ENCODE results near the gene NEU3. TPM values are rescaled to one million over a fixed set of nuclear protein-coding genes. Genes with fewer than 3 reads are reported as not detected.
A peak's percentile ranks its signal among the peaks of the same experiment; 100 is the strongest.

Gene NEU3
- total RNA-seq, 1 experiment from 2014 or later, result 9.9 TPM

DNA sequence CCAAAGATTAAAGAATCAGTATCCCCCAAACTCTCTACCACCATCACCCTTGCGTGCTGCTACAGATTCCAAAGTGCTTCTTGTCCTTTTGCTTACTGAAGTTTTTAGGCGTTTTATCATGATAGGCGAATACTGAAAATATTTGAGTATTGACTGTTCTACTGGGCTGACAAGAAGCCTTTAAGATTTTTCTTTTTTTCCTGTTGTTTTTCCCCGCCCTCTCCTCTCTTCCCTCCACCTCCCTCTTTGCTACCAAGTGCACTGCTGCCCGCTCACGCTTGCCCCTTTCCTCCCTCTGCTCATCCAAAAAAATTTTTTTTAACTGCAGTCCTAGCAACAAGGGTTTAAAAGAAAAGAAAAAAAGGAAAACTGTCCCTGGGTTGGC lies 39.0 kb upstream of the NEU3 start:
- no peaks in the 10 kb centered on the region for H3K9me2 ChIP-seq (ENCODE audit: insufficient read depth)
- peak overlapping the region; percentile 58 for H3K27ac ChIP-seq
- ChIA-PET POLR2A (ENCODE audit: unreplicated experiment) (no interaction called here), CTCF (no interaction called here)
- peaks cover 18% of the 10 kb centered on the region for H3K4me1 ChIP-seq (replicated peaks; ENCODE audit: insufficient read depth)
- H3K27me3 ChIP-seq (ENCODE audit: insufficient read depth, low read depth), result no peaks in the 10 kb centered on the region
- BruUV-seq (replicated peaks), result TSS peak; percentile 38
- DNase-seq, result no peak
- H3K36me3 ChIP-seq (ENCODE audit: low read depth), result peaks cover 17% of the 10 kb centered on the region; the same call in 1 of the 2 replicates
- no peaks in the 10 kb centered on the region; the same call in 1 of the 2 replicates for H3F3A ChIP-seq (ENCODE audit: insufficient read depth, low read depth)
- H4K20me1 ChIP-seq (ENCODE audit: insufficient read depth), result peaks cover 11% of the 10 kb centered on the region
- no peak for TF ChIP-seq EZH2 (IDR thresholded peaks at IDR 0.05; ENCODE audit: low read depth)
- TF ChIP-seq, protein P1, sequence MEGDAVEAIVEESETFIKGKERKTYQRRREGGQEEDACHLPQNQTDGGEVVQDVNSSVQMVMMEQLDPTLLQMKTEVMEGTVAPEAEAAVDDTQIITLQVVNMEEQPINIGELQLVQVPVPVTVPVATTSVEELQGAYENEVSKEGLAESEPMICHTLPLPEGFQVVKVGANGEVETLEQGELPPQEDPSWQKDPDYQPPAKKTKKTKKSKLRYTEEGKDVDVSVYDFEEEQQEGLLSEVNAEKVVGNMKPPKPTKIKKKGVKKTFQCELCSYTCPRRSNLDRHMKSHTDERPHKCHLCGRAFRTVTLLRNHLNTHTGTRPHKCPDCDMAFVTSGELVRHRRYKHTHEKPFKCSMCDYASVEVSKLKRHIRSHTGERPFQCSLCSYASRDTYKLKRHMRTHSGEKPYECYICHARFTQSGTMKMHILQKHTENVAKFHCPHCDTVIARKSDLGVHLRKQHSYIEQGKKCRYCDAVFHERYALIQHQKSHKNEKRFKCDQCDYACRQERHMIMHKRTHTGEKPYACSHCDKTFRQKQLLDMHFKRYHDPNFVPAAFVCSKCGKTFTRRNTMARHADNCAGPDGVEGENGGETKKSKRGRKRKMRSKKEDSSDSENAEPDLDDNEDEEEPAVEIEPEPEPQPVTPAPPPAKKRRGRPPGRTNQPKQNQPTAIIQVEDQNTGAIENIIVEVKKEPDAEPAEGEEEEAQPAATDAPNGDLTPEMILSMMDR (conservative IDR thresholded peaks at IDR 0.05), result no peak
- H3K9me3 ChIP-seq (ENCODE audit: insufficient read depth, low read depth), result no peaks in the 10 kb centered on the region
- H3K4me3 ChIP-seq, result peak overlapping the region; percentile 96
- intact Hi-C loops (cut with micrococcal nuclease; ENCODE audit: unreplicated experiment), result loop anchor here (5.0 kb wide), 1 partner anchor 38 kb away; the partner anchor contains the start of gene NEU3
- peaks cover 75% of the 10 kb centered on the region for H3K79me2 ChIP-seq (ENCODE audit: low read depth)
- peak overlapping the region; percentile 99 for H2AFZ ChIP-seq
- H3K4me2 ChIP-seq, result peak overlapping the region; percentile 99

DNA sequence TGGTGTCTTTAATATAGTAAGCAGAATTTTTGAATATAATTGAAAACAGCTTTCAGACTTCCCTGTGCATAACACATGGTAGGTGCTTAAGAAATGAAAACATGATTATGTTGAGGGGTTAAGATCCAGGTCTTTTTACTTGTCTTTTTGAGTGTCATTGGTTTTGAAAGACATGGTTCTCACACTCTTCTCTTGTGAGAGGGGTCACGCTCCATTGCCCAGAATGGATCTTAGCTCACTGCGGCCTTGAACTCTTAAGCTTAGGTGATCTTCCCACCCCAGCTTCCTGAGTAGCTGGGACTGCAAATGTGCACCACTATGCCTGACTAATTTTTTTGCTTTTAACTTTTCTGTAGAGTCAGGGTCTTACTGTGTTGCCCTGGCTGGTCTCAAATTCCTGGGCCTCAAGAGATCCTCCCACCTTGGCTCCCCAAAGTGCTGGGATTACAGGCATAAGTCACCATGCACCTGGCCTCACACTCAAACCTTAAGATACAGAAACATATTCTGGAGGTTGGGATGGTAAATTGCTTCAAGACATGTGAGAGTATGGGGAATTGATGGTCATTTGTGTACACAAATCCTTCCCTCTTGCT lies 38.3 kb upstream of the NEU3 start:
- H3K9me3 ChIP-seq (ENCODE audit: insufficient read depth, low read depth), result no peaks in the 10 kb centered on the region
- peaks cover 17% of the 10 kb centered on the region for H4K20me1 ChIP-seq (ENCODE audit: insufficient read depth)
- no peak for DNase-seq
- peak overlapping the region; percentile 96 for H3K4me3 ChIP-seq
- ChIA-PET CTCF (no interaction called here), POLR2A (ENCODE audit: unreplicated experiment) (no interaction called here)
- TF ChIP-seq, protein P1 (conservative IDR thresholded peaks at IDR 0.05), result no peak
- TF ChIP-seq EZH2 (IDR thresholded peaks at IDR 0.05; ENCODE audit: low read depth), result no peak
- H3F3A ChIP-seq (ENCODE audit: insufficient read depth, low read depth), result no peaks in the 10 kb centered on the region; the same call in 1 of the 2 replicates
- no peak overlapping the region for H3K27ac ChIP-seq
- peaks cover 18% of the 10 kb centered on the region for H3K4me1 ChIP-seq (replicated peaks; ENCODE audit: insufficient read depth)
- BruUV-seq (replicated peaks), result no TSS peak
- no peaks in the 10 kb centered on the region for H3K9me2 ChIP-seq (ENCODE audit: insufficient read depth)
- H3K4me2 ChIP-seq, result peak overlapping the region; percentile 99
- H2AFZ ChIP-seq, result no peak overlapping the region
- peaks cover 17% of the 10 kb centered on the region; the same call in 1 of the 2 replicates for H3K36me3 ChIP-seq (ENCODE audit: low read depth)
- intact Hi-C loops (cut with micrococcal nuclease; ENCODE audit: unreplicated experiment), result loop anchor here (5.0 kb wide), 1 partner anchor 37 kb away; the partner anchor contains the start of gene NEU3
- no peaks in the 10 kb centered on the region for H3K27me3 ChIP-seq (ENCODE audit: insufficient read depth, low read depth)
- peaks cover 82% of the 10 kb centered on the region for H3K79me2 ChIP-seq (ENCODE audit: low read depth)

DNA sequence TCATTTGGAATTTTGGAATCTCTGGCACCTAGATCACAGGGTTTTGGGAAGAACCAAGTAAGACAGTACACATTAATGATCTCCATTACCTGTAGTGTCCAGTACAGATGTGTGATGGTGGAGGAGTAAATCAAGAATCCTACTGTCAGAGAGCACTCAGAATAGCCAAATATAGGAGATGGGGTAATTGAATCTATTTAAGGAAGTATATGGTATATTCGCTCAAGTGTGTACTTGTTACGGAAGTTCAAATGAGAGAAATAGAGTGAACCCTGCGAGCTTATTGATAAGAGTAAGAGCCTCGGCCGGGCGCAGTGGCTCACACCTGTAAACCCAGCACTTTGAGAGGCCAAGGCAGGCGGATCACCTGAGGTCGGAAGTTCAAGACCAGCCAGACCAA lies 37.5 kb upstream of the NEU3 start:
- no peak for TF ChIP-seq EZH2 (IDR thresholded peaks at IDR 0.05; ENCODE audit: low read depth)
- TF ChIP-seq, protein P1 (conservative IDR thresholded peaks at IDR 0.05), result no peak
- intact Hi-C loops (cut with micrococcal nuclease; ENCODE audit: unreplicated experiment), result loop anchor here (5.0 kb wide), 1 partner anchor 36 kb away; the partner anchor contains the start of gene NEU3
- Histone ChIP-seq H3K4me3 (no peak overlapping the region), H3K79me2 (ENCODE audit: low read depth) (peaks cover 87% of the 10 kb centered on the region), H3K9me3 (ENCODE audit: insufficient read depth, low read depth) (no peaks in the 10 kb centered on the region), H2AFZ (no peak overlapping the region), H3K27ac (no peak overlapping the region), H3F3A (ENCODE audit: insufficient read depth, low read depth) (no peaks in the 10 kb centered on the region; the same call in 1 of the 2 replicates), H3K27me3 (ENCODE audit: insufficient read depth, low read depth) (no peaks in the 10 kb centered on the region), H4K20me1 (ENCODE audit: insufficient read depth) (peaks cover 21% of the 10 kb centered on the region), H3K36me3 (ENCODE audit: low read depth) (peaks cover 17% of the 10 kb centered on the region; the same call in 1 of the 2 replicates), H3K4me1 (replicated peaks; ENCODE audit: insufficient read depth) (peaks cover 18% of the 10 kb centered on the region), H3K9me2 (ENCODE audit: insufficient read depth) (no peaks in the 10 kb centered on the region), H3K4me2 (peak overlapping the region; percentile 99; the same call in 1 of the 2 replicates)
- POLR2A ChIA-PET (ENCODE audit: unreplicated experiment), result no interaction called here
- no TSS peak for BruUV-seq (replicated peaks)
- no peak for DNase-seq
- CTCF ChIA-PET, result no interaction called here

Measured in PC-9 (cell line).